GM21619 (cell line): ENCODE results near the gene DGCR8.
A peak's percentile ranks its signal among the peaks of the same experiment; 100 is the strongest.

Experiments used
- ATAC-seq: cut with Tn5 transposase; IDR thresholded peaks from one replicate; pipeline ENCODE4 v1.9.1; 2021; ENCODE audit not compliant: unreplicated experiment

The DGCR8 gene

GRCh38 chr22:20107951-20108756 lies 28.1 kb downstream of the DGCR8 start:
- ATAC-seq: no peak

GRCh38 chr22:20108757-20109230 lies 28.8 kb downstream of the DGCR8 start:
- ATAC-seq: no peak

DNA sequence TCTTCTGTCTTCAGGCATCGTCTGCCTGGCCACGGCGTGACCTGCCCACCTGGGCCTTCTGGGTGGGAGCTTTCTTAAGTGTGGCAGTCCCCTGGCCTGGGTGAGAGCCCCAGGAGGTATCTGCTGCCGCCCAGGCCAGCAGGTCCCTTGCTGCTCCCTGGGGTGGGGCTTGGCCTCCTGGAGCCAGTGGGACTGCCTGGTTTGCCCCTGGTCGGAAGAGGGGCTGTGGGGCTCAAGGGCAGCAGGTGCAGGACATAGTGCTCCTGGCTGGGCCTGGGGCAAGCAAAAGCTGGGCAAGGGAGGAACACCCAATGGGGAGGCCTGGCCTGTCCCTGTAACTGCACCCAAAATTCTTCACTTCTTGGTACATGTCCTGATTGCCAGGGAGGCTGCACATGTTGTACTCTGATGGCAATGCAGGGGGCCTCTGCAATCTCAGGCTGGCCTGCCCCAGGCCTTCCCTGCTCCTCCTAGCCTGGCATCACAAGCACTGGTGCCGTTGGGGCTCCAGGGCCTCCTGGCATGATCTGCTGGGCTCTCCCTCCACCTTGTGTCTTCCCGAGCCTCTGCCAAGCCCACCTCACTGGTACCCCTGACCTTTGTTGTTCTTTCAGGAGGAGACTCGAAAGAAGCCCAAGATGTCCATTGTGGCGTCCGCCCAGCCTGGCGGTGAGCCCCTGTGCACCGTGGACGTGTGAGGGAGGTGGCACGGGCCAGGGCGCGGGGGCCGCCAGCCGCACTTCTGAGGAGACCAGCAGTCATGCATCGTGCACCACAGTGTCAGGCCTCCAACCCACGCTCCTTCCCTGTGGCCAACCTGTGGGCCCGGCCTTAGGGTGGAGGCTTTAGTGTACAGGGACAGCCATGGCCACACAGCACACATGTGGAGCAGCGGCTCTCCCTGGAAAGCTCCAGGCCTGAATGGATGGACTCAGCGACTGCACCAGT lies 29.6 kb downstream of the DGCR8 start:
- no peak for ATAC-seq

DNA sequence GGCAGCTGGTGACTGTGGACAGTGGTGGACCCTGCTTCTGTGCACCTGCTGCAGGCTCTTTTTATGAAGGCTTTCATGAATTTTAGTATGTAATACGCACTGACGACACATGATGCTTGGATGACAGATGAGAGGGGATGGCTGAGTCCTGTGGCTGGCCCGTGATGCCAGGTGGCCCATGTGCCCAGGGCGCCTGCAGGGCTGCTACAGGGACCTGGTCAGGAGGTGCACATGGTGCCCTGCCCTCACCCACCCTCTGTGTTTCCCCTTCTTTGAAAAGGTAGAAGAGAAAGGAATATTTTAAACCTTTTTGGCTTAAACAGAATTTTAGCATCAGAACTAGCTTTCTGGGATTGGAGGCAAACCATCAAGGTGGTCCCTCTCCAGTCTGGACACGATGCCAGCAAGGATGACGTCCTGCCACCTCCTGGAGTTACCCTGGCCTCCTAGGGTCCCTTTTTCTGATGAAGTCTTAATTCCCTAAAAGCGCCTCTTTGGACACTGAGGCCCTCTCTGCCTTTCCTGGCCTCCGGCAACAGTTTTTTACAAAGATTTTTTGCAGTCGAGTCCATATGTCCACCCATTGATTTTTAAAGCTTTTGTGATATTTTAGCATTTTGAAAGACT lies 30.4 kb downstream of the DGCR8 start:
- no peak for ATAC-seq

DNA sequence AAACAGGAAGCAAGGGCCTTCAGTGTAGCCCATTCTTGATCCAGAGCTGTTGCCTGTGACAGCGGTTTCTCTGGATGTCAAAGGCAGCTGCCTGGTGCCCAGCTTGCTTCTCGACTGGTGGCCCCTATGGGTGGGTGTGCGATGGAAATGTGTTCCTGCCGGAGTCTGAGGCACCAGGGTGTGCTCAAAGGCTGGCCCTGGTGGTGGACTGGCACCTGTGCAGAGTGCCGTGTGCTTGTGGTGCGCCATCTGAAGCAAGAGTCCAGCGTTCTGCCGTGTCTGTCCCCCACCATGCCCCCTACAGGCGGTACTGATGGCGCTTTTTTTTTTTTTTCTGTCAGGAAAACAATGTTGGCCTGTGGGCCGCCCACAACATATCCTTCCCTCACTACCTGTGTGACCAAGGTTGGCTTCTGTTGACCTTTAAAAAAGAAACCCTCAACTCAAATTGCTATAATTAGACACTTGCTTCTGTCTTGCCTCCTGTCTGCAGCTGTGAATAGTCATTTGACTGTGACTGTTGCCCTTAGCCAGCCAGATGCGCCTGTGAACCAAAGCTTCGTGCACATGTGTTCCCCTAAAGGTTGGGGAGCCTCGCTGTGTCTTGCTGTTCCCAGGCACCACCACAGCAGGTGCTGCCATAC lies 31.1 kb downstream of the DGCR8 start:
- no peak for ATAC-seq

- no peak for ATAC-seq
These were observed 31.9 kb downstream of the DGCR8 start for GRCh38 chr22:20111689-20112622.

DNA sequence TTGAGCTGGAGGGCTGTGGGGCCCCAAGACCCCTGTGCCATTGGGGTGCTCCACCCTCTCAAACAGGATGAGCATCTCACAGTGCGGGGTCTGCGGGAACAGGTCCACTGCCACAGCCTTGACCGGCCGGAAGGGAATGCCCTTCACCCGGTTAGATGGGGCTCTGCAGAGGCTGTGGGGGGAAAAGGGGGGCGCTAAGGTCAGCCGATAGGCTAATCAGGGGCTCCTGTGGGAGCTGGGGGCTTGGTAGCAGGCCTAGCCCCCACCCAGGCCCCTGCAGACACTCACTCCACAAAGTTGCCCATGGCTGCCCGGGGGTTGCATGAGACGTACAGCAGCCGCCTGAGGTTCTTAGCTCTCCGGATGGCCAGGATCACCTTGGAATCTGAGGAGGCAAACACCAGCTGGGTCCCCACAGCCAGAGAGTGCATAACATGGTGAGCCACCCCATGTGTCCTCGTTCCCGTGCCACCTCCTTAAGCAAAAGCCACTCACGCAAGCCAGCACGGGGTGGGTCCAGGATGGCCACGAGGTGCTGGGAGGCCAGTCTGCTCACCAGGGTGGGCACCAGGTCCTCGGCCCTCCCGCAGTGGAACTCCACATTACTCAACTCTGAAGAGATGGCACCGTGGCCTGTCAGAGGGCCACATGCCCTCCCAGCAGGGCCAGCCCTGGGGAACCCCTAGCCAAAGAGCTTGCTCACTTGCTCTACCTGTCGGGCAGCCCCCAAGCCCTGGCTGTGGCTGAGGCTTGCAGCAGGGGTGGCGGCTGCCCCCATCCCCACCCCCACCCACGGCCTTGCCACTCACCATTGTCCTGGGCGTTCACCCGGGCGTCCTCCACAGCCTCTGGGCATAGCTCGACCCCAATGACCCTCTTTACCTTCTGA lies 32.8 kb downstream of the DGCR8 start:
- ATAC-seq: no peak

DNA sequence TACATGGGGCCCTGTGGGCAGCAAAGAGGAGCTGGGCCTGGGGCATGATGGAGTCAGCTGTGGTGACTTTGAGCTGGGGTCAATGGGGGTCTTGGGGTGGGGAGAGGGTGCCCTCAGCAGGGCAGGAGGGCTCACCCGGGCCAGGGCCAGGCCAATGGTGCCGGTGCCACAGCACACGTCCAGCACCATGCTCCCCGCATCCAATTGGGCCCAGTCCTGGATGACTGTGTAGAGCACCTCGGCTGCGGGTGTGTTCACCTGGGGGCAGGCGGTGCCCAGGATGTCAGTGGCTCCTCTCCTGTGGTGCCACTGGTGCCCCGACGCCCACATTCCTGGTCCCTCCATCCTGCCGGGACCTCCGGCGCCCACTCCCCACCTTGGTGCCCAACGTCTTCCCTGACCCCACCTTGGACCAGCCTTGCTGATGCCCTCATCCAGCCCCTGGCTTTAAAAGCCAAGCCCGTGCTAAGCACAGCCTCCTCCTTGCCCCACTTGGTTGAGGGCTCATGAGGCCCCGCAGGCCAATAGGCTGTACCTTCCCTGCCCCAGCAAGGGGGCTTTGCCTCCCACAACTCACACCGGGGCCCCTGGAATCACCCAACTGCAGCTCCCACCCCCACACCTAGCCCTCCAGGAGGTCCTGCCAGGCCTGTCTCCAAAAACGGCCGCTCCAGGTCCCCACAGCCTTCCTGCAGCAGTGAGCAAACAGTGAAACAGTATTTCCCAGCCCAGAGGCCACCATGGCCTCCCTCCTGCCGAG lies 33.7 kb downstream of the DGCR8 start:
- no peak for ATAC-seq

DNA sequence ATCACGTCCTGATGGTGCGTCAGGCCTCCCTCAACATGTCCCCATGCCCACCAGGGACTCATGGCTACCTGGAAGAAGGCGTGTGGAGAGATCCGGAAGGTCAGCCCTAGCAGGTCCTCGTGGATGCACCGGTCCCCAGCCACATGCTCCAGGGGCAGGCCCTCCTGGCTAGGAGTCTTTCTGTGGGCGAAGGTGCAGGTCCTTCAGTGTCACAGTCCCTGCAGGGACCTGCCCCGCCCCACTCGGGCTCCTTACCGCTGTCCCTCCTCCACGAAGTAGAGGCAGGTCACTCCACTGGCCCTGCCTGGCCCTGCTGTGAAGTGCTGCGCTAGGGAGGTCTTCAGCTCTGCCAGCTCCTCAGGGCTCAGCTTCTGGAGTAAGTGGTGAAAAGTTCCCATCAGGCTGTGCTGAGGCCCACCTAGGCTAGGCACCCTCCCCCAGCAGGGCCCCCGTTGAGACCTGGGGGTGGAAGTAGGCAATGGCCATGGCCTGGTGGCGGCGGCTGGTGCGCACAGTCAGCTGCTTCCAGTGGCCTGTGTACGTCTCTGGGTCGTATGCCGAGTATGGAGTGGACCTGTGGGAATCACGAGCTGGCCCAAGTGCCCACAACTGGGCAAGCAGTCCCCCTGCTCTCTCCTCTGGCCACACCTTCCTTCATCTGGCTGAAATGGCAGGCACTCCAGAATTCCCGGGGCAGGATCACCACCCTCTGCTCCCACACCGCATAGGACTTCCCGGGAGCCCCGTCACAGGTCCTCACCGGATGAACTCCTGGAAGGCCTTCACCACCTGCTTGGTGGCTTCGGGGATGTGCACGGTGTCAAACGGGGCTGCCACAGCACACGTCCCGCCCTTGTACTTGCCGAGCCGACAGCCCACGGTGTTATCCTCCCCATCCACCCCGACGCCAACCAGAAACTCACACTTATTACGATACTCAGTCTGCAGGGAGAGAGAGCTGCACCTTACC lies 34.8 kb downstream of the DGCR8 start:
- no peak for ATAC-seq

GRCh38 chr22:20115691-20116375 lies 35.8 kb downstream of the DGCR8 start, which contains the start of gene RANBP1:
RANBP1 (plus strand) TSS chr22:20116104; CDS start chr22:20116185, 81 bp downstream.
- ATAC-seq: no peak

DNA sequence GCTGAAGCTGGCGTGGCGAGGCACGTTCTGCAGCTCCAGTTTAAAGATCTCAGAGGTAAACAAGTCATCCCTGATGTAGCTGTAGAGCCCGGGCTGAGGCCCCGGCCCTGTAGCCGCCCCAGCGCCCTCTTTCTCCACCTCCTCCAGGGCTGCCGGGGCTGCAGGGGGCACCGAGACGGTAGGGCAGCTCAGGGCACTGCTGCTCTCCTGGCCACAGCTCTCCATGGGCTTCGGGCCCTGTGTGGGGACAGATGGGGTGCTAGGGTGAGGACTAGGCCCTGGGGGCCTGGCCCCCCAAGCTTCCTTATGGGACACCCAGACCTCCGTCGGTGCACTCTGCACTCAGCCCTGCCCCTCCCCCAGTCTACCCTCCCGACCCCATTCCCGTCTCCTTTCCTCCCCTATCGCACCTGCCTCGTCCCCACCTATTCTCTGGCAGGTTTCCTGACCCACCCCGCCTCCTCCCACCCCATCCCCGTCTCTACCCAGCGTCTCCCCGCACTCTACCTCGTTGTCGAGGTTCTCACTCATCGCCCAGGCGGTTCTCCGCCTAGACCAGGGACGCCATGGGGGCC lies 36.4 kb downstream of the DGCR8 start:
- no peak for ATAC-seq

DNA sequence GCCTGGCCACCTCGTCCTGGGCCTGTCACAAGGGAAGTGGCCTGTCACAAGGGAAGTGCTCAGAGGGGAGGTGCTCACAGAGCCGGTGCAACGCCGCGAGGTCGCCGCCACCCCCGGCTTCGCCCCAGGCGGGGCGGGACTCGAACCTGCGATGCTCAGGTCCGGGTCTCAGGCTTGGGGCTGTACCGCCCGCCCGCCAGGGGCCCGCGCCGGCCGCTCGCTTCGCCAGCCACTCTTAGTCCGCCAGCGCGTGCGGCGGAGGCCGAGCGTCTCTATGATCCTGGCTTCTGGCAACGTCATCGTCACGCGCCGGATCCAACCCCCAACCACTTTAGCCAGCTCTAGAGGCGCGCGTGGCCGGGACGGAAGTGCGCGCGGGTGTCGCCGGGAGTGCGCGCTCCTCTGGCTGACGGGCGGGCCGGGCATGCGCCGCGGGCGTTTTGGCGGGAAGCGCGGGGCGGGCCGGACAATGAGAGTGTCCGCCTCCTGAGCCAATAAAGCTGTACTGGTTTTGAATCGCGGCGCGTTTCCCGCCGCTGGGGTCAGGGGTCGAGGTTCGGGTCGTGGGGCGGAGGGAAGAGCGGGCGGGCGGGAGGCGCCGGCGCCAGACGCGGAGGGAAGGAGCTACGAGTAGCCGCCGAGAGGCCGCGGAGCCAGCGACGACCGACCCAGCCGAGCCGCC lies 37.1 kb downstream of the DGCR8 start, which contains the start of gene TRMT2A:
Gene TRMT2A, minus strand, starts transcription at position 276 of the 682 bp plus-strand sequence. CDS start 320 bp downstream, outside the sequence.
- peak; percentile 66 for ATAC-seq

GRCh38 chr22:20117633-20118299 lies 37.7 kb downstream of the DGCR8 start:
- peak; percentile 14 for ATAC-seq

- no peak for ATAC-seq
These were observed 38.4 kb downstream of the DGCR8 start for GRCh38 chr22:20118300-20119020.
